8988T (cell line): ENCODE data around the gene STAT6.

Experiments used
- DNase-seq: peaks from one replicate; pipeline ENCODE4 v3.0.0; 2011

The STAT6 gene

DNA sequence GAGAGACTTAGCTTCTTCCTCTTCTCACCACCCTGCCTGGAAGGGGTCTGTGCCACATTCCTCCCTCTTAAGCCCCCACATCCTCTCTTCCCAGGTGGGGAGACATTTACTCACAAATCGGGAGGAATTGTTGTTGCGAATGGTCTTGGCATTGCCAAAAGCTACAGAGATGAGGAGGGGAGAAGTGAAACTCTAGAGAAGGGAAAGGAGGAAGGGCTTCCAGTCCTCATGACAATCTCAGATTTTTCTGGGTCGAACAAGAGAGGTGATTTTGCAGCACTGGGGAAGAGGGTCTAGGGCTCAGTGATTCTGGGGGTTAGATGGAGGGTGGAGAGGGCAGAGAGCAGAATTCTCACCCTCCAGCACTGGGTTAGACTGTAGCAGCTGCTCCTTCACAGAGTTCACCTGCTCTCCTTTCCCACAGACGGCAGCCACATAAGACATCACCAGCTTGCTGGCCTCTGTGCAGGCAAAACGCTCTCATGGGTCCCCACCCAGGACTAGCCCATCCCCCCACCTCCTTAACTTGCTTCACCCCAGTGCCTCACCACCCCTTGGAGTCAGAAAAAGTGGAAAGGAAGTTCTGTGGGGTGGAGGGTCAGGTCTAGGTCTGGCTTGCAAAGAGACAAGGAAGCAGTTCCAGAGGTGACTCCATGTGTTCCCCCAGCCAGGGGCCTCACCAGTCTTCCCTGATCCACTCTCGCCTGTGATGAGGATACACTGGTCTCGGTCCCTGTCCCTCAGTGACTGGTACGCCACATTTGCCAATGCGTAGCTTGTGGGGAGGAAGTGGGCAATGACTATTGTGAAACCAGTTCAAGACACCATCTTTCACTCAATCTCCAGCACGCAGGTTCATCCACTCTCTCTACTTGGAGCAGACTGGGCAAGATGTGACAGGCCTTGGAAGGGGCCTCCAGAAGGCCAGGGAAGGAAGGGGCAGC, 63.9 kb downstream of the STAT6 start:
- DNase-seq: no peak

DNA sequence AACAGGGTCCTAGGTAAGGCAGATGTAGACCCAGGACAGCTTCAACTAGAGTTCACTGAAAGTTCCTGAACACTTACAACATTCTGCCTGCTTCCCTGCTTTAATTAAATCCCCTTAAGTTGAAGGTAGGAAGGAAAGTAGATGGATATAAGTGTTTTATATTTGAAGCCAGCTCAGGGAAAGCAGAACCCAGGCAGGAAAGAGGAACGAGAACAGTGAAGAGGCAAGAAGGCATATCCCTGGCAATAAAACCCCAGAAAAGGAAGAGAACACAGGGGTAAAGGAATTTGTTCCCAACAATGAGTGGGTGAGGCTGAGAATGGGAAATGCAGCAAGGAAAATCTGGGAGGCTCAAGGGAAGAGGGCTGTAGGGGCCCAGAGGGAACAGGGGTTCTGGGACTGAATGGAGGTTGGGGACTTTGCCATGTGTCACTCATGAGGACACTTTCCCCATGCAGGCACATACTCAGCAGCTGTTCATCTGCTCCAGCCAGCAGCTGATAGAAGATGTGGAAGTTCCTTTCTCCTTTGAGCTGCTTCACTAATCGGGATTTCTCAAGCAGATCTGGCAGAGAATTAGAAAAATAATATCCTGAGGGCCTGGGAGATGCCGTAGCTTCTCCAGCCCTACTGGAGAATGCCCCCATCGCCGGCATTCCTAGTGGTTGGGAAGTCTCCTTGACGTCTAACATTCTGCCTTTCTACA, 64.9 kb downstream of the STAT6 start:
- no peak for DNase-seq
